Stomach (tissue), 4 donors: ENCODE results near the gene GAL3ST3.

ENCODE experiments used
- EP300 ChIP-seq: sonication (generic); formaldehyde crosslinking; IDR thresholded peaks from one replicate; pipeline ENCODE4 v1.6.1; 2017; ENCODE audit warnings: antibody characterized with exemption
- POLR2A ChIP-seq, 4 donors: fragments of 450-650 bp; IDR thresholded peaks; one replicate each; pipeline ENCODE4 v1.6.1; 2016; ENCODE audit warnings: antibody characterized with exemption in 4 of 4, control low read depth in 2 of 4, mild to moderate bottlenecking in 1 of 4, moderate library complexity in 1 of 4
- TF ChIP-seq, protein P1 (sequence below), 7 experiments: fragments of 450-650 bp in 4 of 7; fragments of 200-600 bp in 3 of 7; sonication (generic) in 3 of 7; IDR thresholded peaks; one replicate each; pipeline ENCODE4 v1.5.1; 2016 to 2019; ENCODE audit warnings: antibody characterized with exemption in 7 of 7, control low read depth in 2 of 7, mild to moderate bottlenecking in 1 of 7

DNA sequence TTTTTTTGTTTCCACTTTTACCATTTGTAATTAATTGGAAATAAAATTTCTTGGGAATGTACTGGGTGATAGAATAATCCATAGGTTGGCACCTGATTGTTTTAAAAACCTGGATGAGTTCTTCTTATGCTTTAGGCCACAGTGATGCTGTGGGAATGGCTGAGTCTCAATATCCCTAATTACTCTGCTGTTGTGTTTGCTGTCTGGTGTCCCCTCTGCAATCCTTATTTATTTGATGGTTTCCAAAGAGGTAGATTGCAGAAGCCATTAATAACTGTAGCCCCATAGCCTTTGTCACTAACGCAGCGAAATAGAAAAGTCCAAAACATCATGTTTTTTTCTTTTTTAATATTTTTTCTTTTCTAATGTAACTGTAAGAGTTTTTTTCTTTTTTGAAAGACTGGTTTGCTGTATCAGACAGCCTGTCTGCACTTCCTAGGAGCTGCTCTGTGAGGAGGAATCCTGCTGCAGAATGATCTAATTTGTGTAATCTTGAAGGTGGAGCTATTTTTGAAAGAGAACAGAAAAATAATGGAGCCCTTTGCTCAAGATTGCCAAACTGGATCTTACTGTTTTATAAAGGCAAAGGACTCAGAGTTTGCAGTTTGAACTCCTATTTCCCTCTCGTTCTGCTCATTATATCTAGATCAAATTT is 36.0 kb upstream of the GAL3ST3 start:
- TF ChIP-seq, protein P1, sequence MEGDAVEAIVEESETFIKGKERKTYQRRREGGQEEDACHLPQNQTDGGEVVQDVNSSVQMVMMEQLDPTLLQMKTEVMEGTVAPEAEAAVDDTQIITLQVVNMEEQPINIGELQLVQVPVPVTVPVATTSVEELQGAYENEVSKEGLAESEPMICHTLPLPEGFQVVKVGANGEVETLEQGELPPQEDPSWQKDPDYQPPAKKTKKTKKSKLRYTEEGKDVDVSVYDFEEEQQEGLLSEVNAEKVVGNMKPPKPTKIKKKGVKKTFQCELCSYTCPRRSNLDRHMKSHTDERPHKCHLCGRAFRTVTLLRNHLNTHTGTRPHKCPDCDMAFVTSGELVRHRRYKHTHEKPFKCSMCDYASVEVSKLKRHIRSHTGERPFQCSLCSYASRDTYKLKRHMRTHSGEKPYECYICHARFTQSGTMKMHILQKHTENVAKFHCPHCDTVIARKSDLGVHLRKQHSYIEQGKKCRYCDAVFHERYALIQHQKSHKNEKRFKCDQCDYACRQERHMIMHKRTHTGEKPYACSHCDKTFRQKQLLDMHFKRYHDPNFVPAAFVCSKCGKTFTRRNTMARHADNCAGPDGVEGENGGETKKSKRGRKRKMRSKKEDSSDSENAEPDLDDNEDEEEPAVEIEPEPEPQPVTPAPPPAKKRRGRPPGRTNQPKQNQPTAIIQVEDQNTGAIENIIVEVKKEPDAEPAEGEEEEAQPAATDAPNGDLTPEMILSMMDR (IDR thresholded peaks at IDR 0.05): no peak
- TF ChIP-seq POLR2A (IDR thresholded peaks at IDR 0.05): no peak
- no peak for TF ChIP-seq EP300
